Glutamatergic neuron (in vitro differentiated cells): ENCODE results near the gene ATP1B1. TPM values are rescaled to one million over a fixed set of nuclear protein-coding genes. Genes with fewer than 3 reads are reported as not detected.

Experiments
- DNase-seq: peaks from one replicate; pipeline ENCODE4 v3.0.0; 2022
- H3K27ac Mint-ChIP-seq: one replicate; pipeline ENCODE4 v1.8.0; 2020; ENCODE audit warnings: mild to moderate bottlenecking, mixed read lengths, inconsistent platforms; ENCODE audit not compliant: unreplicated experiment
- H3K27me3 Mint-ChIP-seq: one replicate; pipeline ENCODE4 v1.8.0; 2020; ENCODE audit warnings: mild to moderate bottlenecking, moderate library complexity, mixed read lengths, inconsistent platforms; ENCODE audit not compliant: unreplicated experiment
- H3K36me3 Mint-ChIP-seq: one replicate; pipeline ENCODE4 v1.8.0; 2020; ENCODE audit warnings: mild to moderate bottlenecking, mixed read lengths, inconsistent platforms; ENCODE audit not compliant: unreplicated experiment
- H3K4me1 Mint-ChIP-seq: one replicate; pipeline ENCODE4 v1.8.0; 2020; ENCODE audit warnings: mild to moderate bottlenecking, low read depth, mixed read lengths, inconsistent platforms; ENCODE audit not compliant: unreplicated experiment
- H3K4me3 Mint-ChIP-seq: one replicate; pipeline ENCODE4 v1.8.0; 2020; ENCODE audit warnings: mild to moderate bottlenecking, mixed read lengths, inconsistent platforms; ENCODE audit not compliant: unreplicated experiment
- H3K9me3 Mint-ChIP-seq: one replicate; pipeline ENCODE4 v1.8.0; 2020; ENCODE audit warnings: mild to moderate bottlenecking, moderate library complexity, mixed read lengths, inconsistent platforms; ENCODE audit not compliant: unreplicated experiment
- CTCF ChIP-seq: fragments of 200-600 bp; sonication (generic); IDR thresholded peaks from one replicate; pipeline ENCODE4 v1.5.0; 2021; ENCODE audit not compliant: partially characterized antibody, unreplicated experiment
- total RNA-seq: library from RNA; stranded (reverse); fragmentation: NEBNext Ultra II Directional; extraction: Animal tissue kit (Norgen Biotek cat#: 25700); gene quantifications from one replicate; pipeline ENCODE4 v1.2.1, GENCODE V29; 2021; ENCODE audit not compliant: unreplicated experiment

ATP1B1 gene
- total RNA-seq, 1 donor from 2014 or later, result 108 TPM

GRCh38 chr1:169091480-169091941 is 15.0 kb upstream of the ATP1B1 start:
- no peak for DNase-seq
- H3K36me3 Mint-ChIP-seq, result no peaks in the 10 kb centered on the region
- H3K27me3 Mint-ChIP-seq, result peaks cover 2% of the 10 kb centered on the region
- peaks cover 3% of the 10 kb centered on the region for H3K9me3 Mint-ChIP-seq
- H3K4me1 Mint-ChIP-seq, result peaks cover 11% of the 10 kb centered on the region
- TF ChIP-seq CTCF, result no peak
- no peak overlapping the region for H3K4me3 Mint-ChIP-seq
- no peak overlapping the region for H3K27ac Mint-ChIP-seq

- TF ChIP-seq CTCF, result no peak
- peaks cover 2% of the 10 kb centered on the region for H3K4me1 Mint-ChIP-seq
- H3K36me3 Mint-ChIP-seq, result peaks cover 5% of the 10 kb centered on the region
- no peak overlapping the region for H3K27ac Mint-ChIP-seq
- H3K9me3 Mint-ChIP-seq, result no peaks in the 10 kb centered on the region
- H3K4me3 Mint-ChIP-seq, result no peak overlapping the region
- no peak for DNase-seq
- peaks cover 2% of the 10 kb centered on the region for H3K27me3 Mint-ChIP-seq
These were observed 14.1 kb upstream of the ATP1B1 start for GRCh38 chr1:169092399-169092798.

GRCh38 chr1:169094897-169095569 is 11.5 kb upstream of the ATP1B1 start:
- no peaks in the 10 kb centered on the region for H3K4me1 Mint-ChIP-seq
- no peak overlapping the region for H3K4me3 Mint-ChIP-seq
- H3K27ac Mint-ChIP-seq, result no peak overlapping the region
- DNase-seq, result no peak
- no peak for TF ChIP-seq CTCF
- H3K27me3 Mint-ChIP-seq, result peaks cover 2% of the 10 kb centered on the region
- H3K36me3 Mint-ChIP-seq, result peaks cover 5% of the 10 kb centered on the region
- no peaks in the 10 kb centered on the region for H3K9me3 Mint-ChIP-seq

GRCh38 chr1:169098380-169098779 is 8.1 kb upstream of the ATP1B1 start:
- Mint-ChIP-seq H3K27ac (no peak overlapping the region), H3K4me1 (no peaks in the 10 kb centered on the region), H3K27me3 (peaks cover 2% of the 10 kb centered on the region), H3K4me3 (no peak overlapping the region), H3K36me3 (peaks cover 5% of the 10 kb centered on the region), H3K9me3 (no peaks in the 10 kb centered on the region)
- no peak for TF ChIP-seq CTCF
- DNase-seq, result no peak

GRCh38 chr1:169099561-169099960 is 6.9 kb upstream of the ATP1B1 start:
- peaks cover 5% of the 10 kb centered on the region for H3K36me3 Mint-ChIP-seq
- DNase-seq, result no peak
- no peaks in the 10 kb centered on the region for H3K9me3 Mint-ChIP-seq
- H3K4me3 Mint-ChIP-seq, result no peak overlapping the region
- no peaks in the 10 kb centered on the region for H3K4me1 Mint-ChIP-seq
- no peak overlapping the region for H3K27ac Mint-ChIP-seq
- H3K27me3 Mint-ChIP-seq, result peaks cover 2% of the 10 kb centered on the region
- TF ChIP-seq CTCF, result no peak
